Activated T-helper 2 cell treated with anti-CD3 and anti-CD28 coated beads, Interferon-gamma antibody, Interleukin-2, Interleukin-4, amounts not matched to agents 10 μg/mL and 5 μg/mL and 100 μg/mL, durations not matched to agents 14 hours and 24 hours and 36 hours (primary cell): ENCODE results near the gene GABRB2. TPM values are rescaled to one million over a fixed set of nuclear protein-coding genes. Genes with fewer than 3 reads are reported as not detected.

Source experiments
- DNase-seq: peaks from one replicate; pipeline ENCODE4 v3.0.0; 2021; ENCODE audit warnings: low spot score
- H3K27ac Mint-ChIP-seq: one replicate; pipeline ENCODE4 v1.8.0; 2021; ENCODE audit warnings: mixed read lengths
- H3K27me3 Mint-ChIP-seq: one replicate; pipeline ENCODE4 v1.8.0; 2021; ENCODE audit warnings: low read depth, mixed read lengths
- H3K36me3 Mint-ChIP-seq: one replicate; pipeline ENCODE4 v1.8.0; 2021; ENCODE audit warnings: low read depth, mixed read lengths
- H3K4me1 Mint-ChIP-seq: one replicate; pipeline ENCODE4 v1.8.0; 2021; ENCODE audit warnings: low read depth, mixed read lengths
- H3K4me3 Mint-ChIP-seq: one replicate; pipeline ENCODE4 v1.8.0; 2021; ENCODE audit warnings: low read depth, mild to moderate bottlenecking, moderate library complexity, mixed read lengths
- H3K9me3 Mint-ChIP-seq: one replicate; pipeline ENCODE4 v1.8.0; 2021; ENCODE audit warnings: mixed read lengths
- intact Hi-C: fragments of 100-400 bp; cut with micrococcal nuclease; formaldehyde crosslinking; loops from one replicate; pipeline ENCODE4 v1.15.1; 2023
- total RNA-seq: library from RNA; stranded (reverse); gene quantifications from 2 replicates; pipeline ENCODE4 v1.2.3, GENCODE V29; 2022

The GABRB2 gene
- total RNA-seq = not detected in 2 replicates

- no peaks in the 10 kb centered on the region for H3K36me3 Mint-ChIP-seq
- H3K27me3 Mint-ChIP-seq = peaks cover 56% of the 10 kb centered on the region
- H3K9me3 Mint-ChIP-seq = no peaks in the 10 kb centered on the region
- H3K4me1 Mint-ChIP-seq = peaks cover 19% of the 10 kb centered on the region
- peak; percentile 26 for DNase-seq
- no peak within 1 kb of the TSS for H3K27ac Mint-ChIP-seq
- intact Hi-C loops = loop anchor here (5.0 to 10.0 kb wide), 2 partner anchors 1039 to 1112 kb away; no protein-coding TSS in a partner anchor
- peak within 1 kb of the TSS; percentile 83 for H3K4me3 Mint-ChIP-seq
Measured at GRCh38 chr5:161546470-161547301, at the start of gene GABRB2. Gene GABRB2, minus strand, starts transcription at chr5:161546725. Its CDS starts 82 bp downstream, at chr5:161546643.

GRCh38 chr5:161585798-161586197, 39.3 kb upstream of the GABRB2 start:
- H3K4me1 Mint-ChIP-seq = no peaks in the 10 kb centered on the region
- intact Hi-C loops = no loop called here
- no peak overlapping the region for H3K27ac Mint-ChIP-seq
- no peak for DNase-seq
- H3K27me3 Mint-ChIP-seq = no peaks in the 10 kb centered on the region
- H3K9me3 Mint-ChIP-seq = no peaks in the 10 kb centered on the region
- no peaks in the 10 kb centered on the region for H3K36me3 Mint-ChIP-seq
- no peak overlapping the region for H3K4me3 Mint-ChIP-seq

GRCh38 chr5:161580621-161581020, 34.1 kb upstream of the GABRB2 start:
- H3K36me3 Mint-ChIP-seq = no peaks in the 10 kb centered on the region
- H3K9me3 Mint-ChIP-seq = no peaks in the 10 kb centered on the region
- no peaks in the 10 kb centered on the region for H3K4me1 Mint-ChIP-seq
- no peak overlapping the region for H3K4me3 Mint-ChIP-seq
- H3K27me3 Mint-ChIP-seq = no peaks in the 10 kb centered on the region
- no peak overlapping the region for H3K27ac Mint-ChIP-seq
- no peak for DNase-seq
- intact Hi-C loops = no loop called here

GRCh38 chr5:161572914-161573313, 26.4 kb upstream of the GABRB2 start:
- no peaks in the 10 kb centered on the region for H3K4me1 Mint-ChIP-seq
- no peak overlapping the region for H3K27ac Mint-ChIP-seq
- no peak overlapping the region for H3K4me3 Mint-ChIP-seq
- H3K27me3 Mint-ChIP-seq = no peaks in the 10 kb centered on the region
- no peak for DNase-seq
- no peaks in the 10 kb centered on the region for H3K36me3 Mint-ChIP-seq
- intact Hi-C loops = no loop called here
- H3K9me3 Mint-ChIP-seq = no peaks in the 10 kb centered on the region

- H3K27me3 Mint-ChIP-seq = no peaks in the 10 kb centered on the region
- no peak overlapping the region for H3K4me3 Mint-ChIP-seq
- H3K4me1 Mint-ChIP-seq = no peaks in the 10 kb centered on the region
- intact Hi-C loops = no loop called here
- H3K36me3 Mint-ChIP-seq = no peaks in the 10 kb centered on the region
- DNase-seq = no peak
- H3K9me3 Mint-ChIP-seq = no peaks in the 10 kb centered on the region
- H3K27ac Mint-ChIP-seq = no peak overlapping the region
Measured at GRCh38 chr5:161566081-161566480, 19.6 kb upstream of the GABRB2 start.

- no peaks in the 10 kb centered on the region for H3K4me1 Mint-ChIP-seq
- no peak overlapping the region for H3K27ac Mint-ChIP-seq
- H3K27me3 Mint-ChIP-seq = no peaks in the 10 kb centered on the region
- H3K4me3 Mint-ChIP-seq = no peak overlapping the region
- intact Hi-C loops = no loop called here
- DNase-seq = no peak
- no peaks in the 10 kb centered on the region for H3K9me3 Mint-ChIP-seq
- no peaks in the 10 kb centered on the region for H3K36me3 Mint-ChIP-seq
Measured at GRCh38 chr5:161562446-161562845, 15.9 kb upstream of the GABRB2 start.

- Mint-ChIP-seq H3K4me3 (no peak overlapping the region), H3K4me1 (peaks cover 19% of the 10 kb centered on the region), H3K9me3 (no peaks in the 10 kb centered on the region), H3K27ac (no peak overlapping the region), H3K27me3 (peaks cover 56% of the 10 kb centered on the region), H3K36me3 (no peaks in the 10 kb centered on the region)
- intact Hi-C loops = loop anchor here (5.0 to 10.0 kb wide), 2 partner anchors 1042 to 1114 kb away; no protein-coding TSS in a partner anchor
- no peak for DNase-seq
Measured at GRCh38 chr5:161549106-161549505, 2.6 kb upstream of the GABRB2 start.

GRCh38 chr5:161548487-161549094, 2.1 kb upstream of the GABRB2 start:
- H3K27ac Mint-ChIP-seq = no peak overlapping the region
- no peaks in the 10 kb centered on the region for H3K36me3 Mint-ChIP-seq
- DNase-seq = no peak
- H3K4me3 Mint-ChIP-seq = no peak overlapping the region
- intact Hi-C loops = loop anchor here (5.0 to 10.0 kb wide), 2 partner anchors 1041 to 1114 kb away; no protein-coding TSS in a partner anchor
- H3K9me3 Mint-ChIP-seq = no peaks in the 10 kb centered on the region
- peaks cover 56% of the 10 kb centered on the region for H3K27me3 Mint-ChIP-seq
- H3K4me1 Mint-ChIP-seq = peaks cover 19% of the 10 kb centered on the region

GRCh38 chr5:161547738-161548486, 1.4 kb upstream of the GABRB2 start:
- intact Hi-C loops = loop anchor here (5.0 to 10.0 kb wide), 2 partner anchors 1041 to 1113 kb away; no protein-coding TSS in a partner anchor
- H3K4me3 Mint-ChIP-seq = peak overlapping the region; percentile 52
- H3K4me1 Mint-ChIP-seq = peaks cover 19% of the 10 kb centered on the region
- DNase-seq = no peak
- no peak overlapping the region for H3K27ac Mint-ChIP-seq
- peaks cover 56% of the 10 kb centered on the region for H3K27me3 Mint-ChIP-seq
- H3K36me3 Mint-ChIP-seq = no peaks in the 10 kb centered on the region
- H3K9me3 Mint-ChIP-seq = no peaks in the 10 kb centered on the region

GRCh38 chr5:161547406-161547737, 847 bp upstream of the GABRB2 start:
- peaks cover 19% of the 10 kb centered on the region for H3K4me1 Mint-ChIP-seq
- H3K36me3 Mint-ChIP-seq = no peaks in the 10 kb centered on the region
- peaks cover 56% of the 10 kb centered on the region for H3K27me3 Mint-ChIP-seq
- DNase-seq = no peak
- H3K9me3 Mint-ChIP-seq = no peaks in the 10 kb centered on the region
- peak overlapping the region; percentile 52 for H3K4me3 Mint-ChIP-seq
- no peak overlapping the region for H3K27ac Mint-ChIP-seq
- intact Hi-C loops = loop anchor here (5.0 to 10.0 kb wide), 2 partner anchors 1040 to 1113 kb away; no protein-coding TSS in a partner anchor

GRCh38 chr5:161546095-161546469, 443 bp downstream of the GABRB2 start:
- intact Hi-C loops = loop anchor here (5.0 to 10.0 kb wide), 2 partner anchors 1039 to 1111 kb away; no protein-coding TSS in a partner anchor

GRCh38 chr5:161545344-161546094, 1.0 kb downstream of the GABRB2 start:
- no peak overlapping the region for H3K27ac Mint-ChIP-seq
- no peaks in the 10 kb centered on the region for H3K36me3 Mint-ChIP-seq
- intact Hi-C loops = loop anchor here (2.0 to 10.0 kb wide), 4 partner anchors 1038 to 1863 kb away; no protein-coding TSS in a partner anchor
- peaks cover 19% of the 10 kb centered on the region for H3K4me1 Mint-ChIP-seq
- no peak for DNase-seq
- peaks cover 49% of the 10 kb centered on the region for H3K27me3 Mint-ChIP-seq
- peak overlapping the region; percentile 83 for H3K4me3 Mint-ChIP-seq
- H3K9me3 Mint-ChIP-seq = no peaks in the 10 kb centered on the region

More at GRCh38 chr5:161546095-161546469, 443 bp downstream of the GABRB2 start:
- H3K36me3 Mint-ChIP-seq = no peaks in the 10 kb centered on the region
- H3K27ac Mint-ChIP-seq = no peak overlapping the region
- H3K4me3 Mint-ChIP-seq = peak overlapping the region; percentile 83
- DNase-seq = no peak
- H3K4me1 Mint-ChIP-seq = peaks cover 19% of the 10 kb centered on the region
- H3K9me3 Mint-ChIP-seq = no peaks in the 10 kb centered on the region
- peaks cover 53% of the 10 kb centered on the region for H3K27me3 Mint-ChIP-seq
